Natural killer cell (primary cell): Measurements from ENCODE around the gene COL4A3. TPM values are rescaled to one million over a fixed set of nuclear protein-coding genes. Genes with fewer than 3 reads are reported as not detected.

Experiments
- ATAC-seq, 3 donors: fragments of 150-1000 bp in 2 of 3; fragments of 200-7000 bp in 1 of 3; cut with Tn5 transposase; 1 replicate in 1 of 3; 2 replicates in 2 of 3; pipeline ENCODE4 v1.10.0; 2021; ENCODE audit warnings: mild to moderate bottlenecking in 2 of 3, moderate library complexity in 2 of 3
- DNase-seq, 2 donors: peaks; one replicate each; pipeline versions ENCODE4 v3.0.0 to v3.0.0-alpha.2; 2013 to 2021; ENCODE audit warnings: mixed read lengths in 1 of 2
- H3K27ac ChIP-seq: one replicate; pipeline ENCODE4 v1.5.1; 2013; ENCODE audit warnings: mild to moderate bottlenecking, low read length
- H3K27me3 ChIP-seq: one replicate; pipeline ENCODE4 v1.6.1; 2013; ENCODE audit warnings: low read length; ENCODE audit not compliant: control insufficient read depth, insufficient read depth
- H3K36me3 ChIP-seq: one replicate; pipeline ENCODE4 v1.6.1; 2013; ENCODE audit warnings: low read length; ENCODE audit not compliant: control insufficient read depth, insufficient read depth
- H3K4me1 ChIP-seq: one replicate; pipeline ENCODE4 v1.6.1; 2013; ENCODE audit warnings: low read length; ENCODE audit not compliant: control insufficient read depth, insufficient read depth
- H3K4me3 ChIP-seq: one replicate; pipeline ENCODE4 v1.5.1; 2013; ENCODE audit warnings: low read length
- H3K9me3 ChIP-seq: one replicate; pipeline ENCODE4 v1.6.1; 2013; ENCODE audit warnings: low read length; ENCODE audit not compliant: control insufficient read depth, insufficient read depth
- H3K27ac Mint-ChIP-seq, 2 donors: one replicate each; pipeline ENCODE4 v1.8.0; 2022; ENCODE audit warnings: mild to moderate bottlenecking in 2 of 2, mixed read lengths in 2 of 2, moderate library complexity in 1 of 2
- H3K27me3 Mint-ChIP-seq, 2 donors: one replicate each; pipeline ENCODE4 v1.8.0; 2022; ENCODE audit warnings: low read depth in 2 of 2, mixed read lengths in 2 of 2
- H3K36me3 Mint-ChIP-seq: one replicate; pipeline ENCODE4 v1.8.0; 2022; ENCODE audit warnings: mixed read lengths
- H3K4me1 Mint-ChIP-seq, 2 donors: one replicate each; pipeline ENCODE4 v1.8.0; 2022; ENCODE audit warnings: mixed read lengths in 2 of 2
- H3K4me3 Mint-ChIP-seq: one replicate; pipeline ENCODE4 v1.8.0; 2022; ENCODE audit warnings: mild to moderate bottlenecking, moderate library complexity, mixed read lengths
- H3K9me3 Mint-ChIP-seq, 2 donors: one replicate each; pipeline ENCODE4 v1.8.0; 2022; ENCODE audit warnings: mixed read lengths in 2 of 2
- CTCF ChIP-seq: fragments of 200-600 bp; IDR thresholded peaks from one replicate; pipeline ENCODE4 v1.8.0; 2022; ENCODE audit warnings: antibody characterized with exemption
- WGBS: methylation state at CpG from one replicate; pipeline ENCODE4 v1.1.7; 2013; ENCODE audit warnings: missing lambda C conversion rate; ENCODE audit not compliant: insufficient coverage; 5-methylcytosine and 5-hydroxymethylcytosine counted together
- intact Hi-C: fragments of 100-400 bp; cut with micrococcal nuclease; formaldehyde crosslinking; loops from one replicate; pipeline ENCODE4 v1.14.2; 2022
- total RNA-seq, 4 donors: library from RNA; stranded (reverse); fragments of 120-200 nt in 1 of 4; gene quantifications; one replicate each; pipeline versions ENCODE4 v1.2.3 to v1.2.4, GENCODE V29; 2013 to 2022

The COL4A3 gene
- total RNA-seq, 3 donors from 2014 or later (not counting 1 experiment from before 2014, with no cell fraction given): 0.45 to 1.8 (median 1.0) TPM

GRCh38 chr2:227340106-227340505, 175.7 kb downstream of the COL4A3 start:
- Histone ChIP-seq H3K27me3 (no peaks in the 10 kb centered on the region), H3K9me3 (no peaks in the 10 kb centered on the region), H3K4me3 (no peak overlapping the region), H3K36me3 (peaks cover 42% of the 10 kb centered on the region), H3K4me1 (no peaks in the 10 kb centered on the region), H3K27ac (no peak overlapping the region)
- no peak overlapping the region for H3K27ac Mint-ChIP-seq
- no peak for TF ChIP-seq CTCF
- DNase-seq: no peak
- peaks cover 13% of the 10 kb centered on the region for H3K36me3 Mint-ChIP-seq
- intact Hi-C loops: no loop called here
- ATAC-seq: no peak
- WGBS: 97% methylated on average over 3 of the region's 6 CpGs
- no peaks in the 10 kb centered on the region for H3K9me3 Mint-ChIP-seq
- H3K4me1 Mint-ChIP-seq: peaks cover 3 to 11% of the 10 kb centered on the region in 2 donors
- H3K4me3 Mint-ChIP-seq: no peak overlapping the region
- no peaks in the 10 kb centered on the region for H3K27me3 Mint-ChIP-seq

- TF ChIP-seq CTCF: no peak
- ATAC-seq: no peak
- peaks cover 35% of the 10 kb centered on the region for H3K36me3 ChIP-seq
- Mint-ChIP-seq H3K4me1 (no peaks in the 10 kb centered on the region), H3K27ac (no peak overlapping the region), H3K4me3 (no peak overlapping the region), H3K36me3 (no peaks in the 10 kb centered on the region), H3K27me3 (no peaks in the 10 kb centered on the region), H3K9me3 (no peaks in the 10 kb centered on the region)
- H3K4me1 ChIP-seq: no peaks in the 10 kb centered on the region
- DNase-seq: no peak
- no peaks in the 10 kb centered on the region for H3K9me3 ChIP-seq
- H3K27me3 ChIP-seq: no peaks in the 10 kb centered on the region
- no peak overlapping the region for H3K27ac ChIP-seq
- H3K4me3 ChIP-seq: no peak overlapping the region
- WGBS: no CpG with 5 or more reads among the region's 2 CpGs
- intact Hi-C loops: no loop called here
Observed at GRCh38 chr2:227341553-227341952, 177.1 kb downstream of the COL4A3 start.

- Histone ChIP-seq H3K4me1 (no peaks in the 10 kb centered on the region), H3K27ac (no peak overlapping the region), H3K36me3 (peaks cover 47% of the 10 kb centered on the region), H3K4me3 (no peak overlapping the region), H3K9me3 (no peaks in the 10 kb centered on the region), H3K27me3 (no peaks in the 10 kb centered on the region)
- intact Hi-C loops: no loop called here
- ATAC-seq: no peak
- H3K9me3 Mint-ChIP-seq: no peaks in the 10 kb centered on the region
- H3K36me3 Mint-ChIP-seq: peaks cover 6% of the 10 kb centered on the region
- TF ChIP-seq CTCF: no peak
- H3K27ac Mint-ChIP-seq: no peak overlapping the region
- no peak for DNase-seq
- H3K27me3 Mint-ChIP-seq: no peaks in the 10 kb centered on the region
- 75% methylated on average over 2 of the region's 2 CpGs for whole genome bisulfite sequencing
- no peak overlapping the region for H3K4me3 Mint-ChIP-seq
- H3K4me1 Mint-ChIP-seq: no peaks in the 10 kb centered on the region
Observed at GRCh38 chr2:227344231-227344630, 179.8 kb downstream of the COL4A3 start.

GRCh38 chr2:227347117-227347516, 182.7 kb downstream of the COL4A3 start:
- no peaks in the 10 kb centered on the region for H3K27me3 ChIP-seq
- no peak for DNase-seq
- no peak for TF ChIP-seq CTCF
- no peak overlapping the region for H3K4me3 ChIP-seq
- no peak overlapping the region for H3K27ac ChIP-seq
- H3K36me3 ChIP-seq: peaks cover 37% of the 10 kb centered on the region
- H3K36me3 Mint-ChIP-seq: peaks cover 6% of the 10 kb centered on the region
- no peaks in the 10 kb centered on the region for H3K4me1 ChIP-seq
- H3K9me3 Mint-ChIP-seq: no peaks in the 10 kb centered on the region
- ATAC-seq: no peak
- no peak overlapping the region for H3K27ac Mint-ChIP-seq
- no peaks in the 10 kb centered on the region for H3K4me1 Mint-ChIP-seq
- H3K4me3 Mint-ChIP-seq: no peak overlapping the region
- no peaks in the 10 kb centered on the region for H3K27me3 Mint-ChIP-seq
- 94% methylated on average over 7 of the region's 7 CpGs for WGBS
- intact Hi-C loops: no loop called here
- no peaks in the 10 kb centered on the region for H3K9me3 ChIP-seq
